ENCODE measurements around the gene HOXD8.

The HOXD8 gene

DNA sequence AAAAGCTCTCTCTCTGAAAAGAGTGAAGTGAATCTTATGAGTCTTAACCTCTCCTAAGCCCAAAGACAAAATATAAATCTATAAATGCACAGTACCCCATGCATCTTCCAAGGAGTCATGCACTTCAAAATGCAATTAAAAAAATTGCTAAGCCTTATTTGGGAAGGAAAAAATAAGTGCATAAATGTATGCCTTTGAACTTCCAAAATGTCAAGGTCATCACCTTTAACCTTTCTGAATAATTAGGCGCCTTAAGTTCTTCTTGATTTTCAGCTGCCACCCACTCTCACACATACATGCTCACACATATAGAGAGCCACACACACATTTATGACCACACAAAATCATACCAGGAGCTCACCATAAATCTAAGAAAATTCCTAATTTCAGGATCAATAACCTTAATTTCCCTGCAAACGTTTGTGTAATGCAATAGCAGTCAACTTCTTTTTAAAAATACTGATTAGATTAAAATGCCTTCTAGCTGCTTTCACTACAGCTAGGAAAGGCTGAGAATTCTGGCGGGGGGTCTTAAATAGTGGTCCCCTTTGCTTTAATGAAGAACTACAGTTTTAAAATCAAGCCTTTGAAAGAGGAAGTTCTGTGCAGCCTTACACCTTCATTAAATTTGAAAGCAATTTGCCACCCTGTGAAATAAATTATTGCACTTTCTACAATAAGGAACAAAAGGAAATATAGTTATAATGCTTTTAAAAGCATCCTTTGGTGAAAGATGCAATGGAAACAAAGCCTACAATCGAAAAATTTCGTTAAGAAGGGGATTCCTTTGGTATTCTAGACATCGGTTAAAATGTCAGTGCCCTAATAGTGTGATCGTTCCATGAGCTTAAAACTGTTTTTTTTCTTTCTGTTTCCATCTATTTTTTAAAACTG lies 18.8 kb upstream of the HOXD8 start:
- no peak for DNase-seq (ENCODE audit: low read depth in 1 of 2, low spot score in 1 of 2)
- in situ Hi-C loops (cut with HindIII; ENCODE audit: low pct_unique_long_range_greater_than_20kb, low sequenced_read_pairs): no loop called here
- TF ChIP-seq JUND (IDR thresholded peaks at IDR 0.05; ENCODE audit: low read depth): no peak

DNA sequence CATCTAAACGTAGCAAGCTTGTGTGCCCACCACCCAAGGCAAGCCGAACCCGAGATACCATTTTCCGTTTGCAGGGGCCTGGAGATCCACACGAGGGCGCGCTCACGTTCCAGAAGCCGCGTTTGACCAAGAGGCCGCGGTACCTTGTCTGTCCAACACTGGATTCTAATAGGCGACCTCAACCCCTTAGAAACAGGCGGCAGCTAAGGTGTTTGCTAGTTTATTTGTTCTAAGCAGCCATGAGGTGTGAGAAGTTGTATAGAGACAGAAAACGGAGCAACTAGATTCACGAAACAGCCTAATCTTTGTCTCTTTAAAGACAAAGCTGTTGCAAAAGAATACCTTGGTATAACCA lies 18.2 kb upstream of the HOXD8 start:
- TF ChIP-seq JUND (IDR thresholded peaks at IDR 0.05; ENCODE audit: low read depth): no peak
- peak; percentile 61 to 87 for DNase-seq (ENCODE audit: low read depth in 1 of 2, low spot score in 1 of 2)
- in situ Hi-C loops (cut with HindIII; ENCODE audit: low pct_unique_long_range_greater_than_20kb, low sequenced_read_pairs): no loop called here

DNA sequence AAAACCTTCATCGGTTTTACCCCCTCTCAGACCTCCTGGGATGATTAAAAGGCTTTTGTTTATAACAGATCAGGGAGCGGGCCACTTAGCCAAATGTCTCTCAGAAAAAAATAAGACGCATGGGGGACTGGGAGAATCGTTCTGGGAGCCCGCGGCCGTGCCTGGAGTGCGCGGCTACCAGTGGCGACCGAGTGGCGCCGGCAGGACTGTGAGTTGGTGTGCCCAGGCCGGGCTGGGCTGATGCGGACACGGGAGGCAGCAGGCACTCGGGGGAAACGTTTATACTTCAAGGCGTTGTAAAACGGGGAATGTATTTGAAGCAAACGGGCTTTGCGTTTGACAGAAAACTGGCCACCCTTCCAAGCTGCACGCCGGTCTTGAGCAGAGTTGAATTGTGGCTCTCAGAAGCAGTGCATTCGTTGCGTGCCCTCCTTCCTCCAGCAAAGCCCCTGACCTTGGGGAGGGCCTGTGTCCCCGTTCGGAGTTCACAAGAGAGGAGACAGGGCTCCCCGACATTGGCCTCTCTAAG lies 17.6 kb upstream of the HOXD8 start:
- no peak for TF ChIP-seq JUND (IDR thresholded peaks at IDR 0.05; ENCODE audit: low read depth)
- in situ Hi-C loops (cut with HindIII; ENCODE audit: low pct_unique_long_range_greater_than_20kb, low sequenced_read_pairs): no loop called here
- no peak for DNase-seq (ENCODE audit: low read depth in 1 of 2, low spot score in 1 of 2)

DNA sequence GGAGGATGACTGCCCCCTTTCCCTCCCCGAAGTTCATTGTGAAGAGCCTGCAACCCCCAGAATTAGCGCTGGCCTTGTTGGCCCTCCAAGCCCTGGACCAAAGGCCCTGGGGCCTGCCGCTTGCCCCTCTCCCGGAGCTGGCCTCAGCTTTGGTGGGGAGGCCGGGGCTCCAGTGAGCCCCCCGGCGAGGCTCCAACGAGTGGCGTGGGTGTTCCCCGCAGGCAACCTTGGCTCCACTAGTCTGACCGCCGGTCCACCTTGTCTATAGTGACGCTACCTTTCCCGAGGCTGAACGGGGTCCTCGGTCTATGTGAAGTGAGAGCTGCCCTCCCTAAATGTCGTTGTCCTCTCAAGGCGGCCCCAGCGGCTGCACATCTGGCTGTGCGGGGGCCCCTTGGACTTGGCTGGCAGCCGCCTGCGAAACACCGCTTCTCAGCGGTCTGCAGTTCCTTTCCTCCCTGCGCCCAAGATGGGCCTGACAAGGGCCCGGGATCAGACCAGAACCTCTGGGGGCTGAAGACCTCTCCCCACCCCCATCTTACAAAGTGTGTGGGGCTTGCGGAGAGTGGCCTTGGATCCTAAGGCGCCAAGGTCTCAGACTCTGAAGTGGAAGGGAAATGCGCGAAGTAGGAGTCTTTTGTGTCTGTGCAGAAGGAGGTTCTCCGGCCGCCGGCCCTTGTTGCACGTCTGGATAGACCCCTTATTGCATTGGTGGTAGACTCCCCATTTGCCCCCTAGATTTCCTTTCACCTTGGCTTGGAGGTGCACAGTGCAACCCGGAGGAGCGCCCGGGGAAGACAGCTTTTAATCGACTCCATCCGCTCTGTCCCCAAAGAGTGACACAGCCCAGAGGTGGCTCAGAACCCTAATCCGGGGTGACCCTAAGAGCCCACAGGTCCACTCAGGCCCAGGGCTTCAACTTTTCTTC lies 16.9 kb upstream of the HOXD8 start:
- in situ Hi-C loops (cut with HindIII; ENCODE audit: low pct_unique_long_range_greater_than_20kb, low sequenced_read_pairs): no loop called here
- TF ChIP-seq JUND (IDR thresholded peaks at IDR 0.05; ENCODE audit: low read depth): no peak
- no peak for DNase-seq (ENCODE audit: low read depth in 1 of 2, low spot score in 1 of 2)

DNA sequence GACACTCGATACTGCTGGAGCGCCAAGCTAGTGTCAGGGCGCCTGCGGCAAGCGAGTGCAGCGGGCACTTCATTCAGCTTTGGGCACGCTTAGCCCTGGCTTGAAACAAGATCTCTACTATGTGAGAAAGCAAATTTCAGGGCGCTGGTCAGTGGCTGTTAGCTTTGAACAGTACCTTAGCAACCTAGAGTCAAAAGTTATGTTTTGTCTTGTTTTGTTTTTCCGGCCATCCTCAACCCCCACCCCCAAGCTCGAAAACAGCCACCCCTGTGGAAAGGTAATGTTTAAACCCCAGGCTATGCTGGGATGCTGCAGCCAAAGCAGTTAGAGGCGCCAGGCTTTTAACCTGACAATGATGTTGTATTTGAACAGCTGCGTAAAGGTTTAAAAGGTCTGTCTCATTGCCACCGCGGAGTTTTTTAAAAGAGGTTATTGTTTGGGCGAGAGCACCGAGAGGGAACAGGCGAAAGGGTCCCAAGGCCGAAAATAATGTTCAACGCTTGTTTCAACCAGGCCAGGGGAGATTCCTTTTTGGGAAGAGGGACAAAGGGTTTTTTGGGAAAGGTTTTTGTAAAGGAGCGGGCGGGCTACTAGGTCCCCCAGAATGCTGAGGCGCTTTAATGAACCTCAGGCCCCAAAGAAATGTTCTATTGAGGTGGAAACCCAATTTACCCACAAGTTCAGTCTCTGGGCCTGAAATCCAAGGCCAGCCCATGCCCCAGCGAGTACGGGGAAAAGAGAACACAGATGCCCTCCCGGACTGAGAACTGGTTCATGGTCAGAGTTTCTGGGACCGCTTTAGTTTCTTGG lies 15.2 kb upstream of the HOXD8 start:
- DNase-seq (ENCODE audit: low read depth in 1 of 2, low spot score in 1 of 2): no peak
- TF ChIP-seq JUND (IDR thresholded peaks at IDR 0.05; ENCODE audit: low read depth): no peak
- in situ Hi-C loops (cut with HindIII; ENCODE audit: low pct_unique_long_range_greater_than_20kb, low sequenced_read_pairs): no loop called here

DNA sequence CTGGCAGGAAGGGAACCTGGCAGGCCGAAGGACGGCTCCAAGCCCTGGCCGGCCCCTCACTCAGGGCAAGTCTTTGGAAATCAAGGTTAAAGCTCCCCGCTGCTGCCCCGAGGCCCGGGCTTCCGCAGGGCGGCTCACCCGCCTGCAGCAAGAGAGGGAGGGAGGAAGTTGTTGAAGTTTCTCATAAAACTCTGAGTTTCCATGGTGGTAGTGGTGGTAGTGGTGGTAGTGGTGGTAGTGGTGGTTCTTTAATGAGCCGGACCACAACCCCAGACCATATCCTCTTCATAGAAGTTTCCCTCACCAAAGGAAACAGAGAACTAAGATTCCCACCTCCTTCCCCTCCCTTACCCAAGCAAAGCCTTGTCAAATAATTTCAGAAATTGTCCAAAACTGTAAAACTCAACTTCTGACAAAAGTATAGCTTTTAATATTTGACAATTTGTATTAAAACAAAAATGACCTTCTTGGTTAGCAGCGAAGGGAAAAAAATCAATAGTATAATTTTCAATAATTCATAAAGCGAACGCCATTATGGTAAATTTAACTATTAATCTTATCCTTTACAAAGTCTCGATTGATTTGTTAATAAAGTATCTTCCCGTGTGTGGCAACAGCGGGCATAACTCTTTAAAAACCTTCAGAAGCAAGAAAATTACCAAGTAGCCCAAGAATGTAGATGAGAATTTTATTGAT lies 14.4 kb upstream of the HOXD8 start:
- DNase-seq (ENCODE audit: low read depth in 1 of 2, low spot score in 1 of 2): no peak
- no peak for TF ChIP-seq JUND (IDR thresholded peaks at IDR 0.05; ENCODE audit: low read depth)
- in situ Hi-C loops (cut with HindIII; ENCODE audit: low pct_unique_long_range_greater_than_20kb, low sequenced_read_pairs): no loop called here

DNA sequence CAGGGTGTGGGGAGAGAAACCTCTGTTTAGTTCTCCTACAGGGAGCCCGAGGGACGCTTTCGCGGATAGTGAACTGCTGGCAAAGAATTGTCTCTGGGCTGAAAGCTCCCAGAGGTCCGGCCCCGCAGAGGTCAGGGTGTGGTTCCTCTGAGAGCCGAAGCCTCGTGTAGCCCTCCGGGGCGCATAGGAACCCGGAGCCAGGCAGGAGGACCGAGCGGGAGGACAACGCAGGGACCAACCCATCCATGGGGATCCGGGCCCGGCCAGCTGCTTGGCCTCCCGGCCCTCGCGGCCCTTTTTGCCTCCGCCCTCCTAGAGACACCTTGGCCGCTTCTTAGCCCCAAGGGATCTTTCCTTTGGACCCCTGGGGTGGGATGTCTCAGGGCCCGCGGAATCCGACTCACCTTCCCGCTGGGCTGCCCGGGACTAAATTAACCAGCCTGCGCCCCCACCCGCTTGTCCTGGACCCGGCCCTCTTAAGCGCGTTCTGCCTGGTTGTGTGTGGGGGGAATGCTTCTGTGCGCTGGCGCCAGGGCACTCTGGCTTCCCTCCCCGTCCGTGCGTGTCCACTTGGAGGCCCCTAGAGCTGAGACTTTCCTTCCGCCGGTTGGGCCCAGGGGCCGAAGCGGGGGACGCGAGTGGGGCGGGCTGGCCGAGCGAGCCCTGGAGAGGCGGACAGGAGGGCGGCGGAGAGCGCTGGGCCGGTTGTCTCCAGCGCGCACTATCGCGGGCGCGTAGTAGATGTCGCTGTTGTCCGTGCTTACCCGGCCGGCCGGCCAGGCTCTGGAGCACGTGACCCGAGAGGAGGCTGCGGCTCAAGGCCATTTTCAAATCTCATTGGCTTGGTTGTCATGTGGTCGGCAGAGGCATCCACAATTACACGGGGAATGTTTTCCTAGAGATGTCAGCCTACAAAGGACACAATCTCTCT lies 13.4 kb upstream of the HOXD8 start, which contains the start of gene HOXD10:
Gene HOXD10, plus strand, starts transcription at position 896 of the 931 bp plus-strand sequence. CDS start 56 bp downstream, outside the sequence.
- TF ChIP-seq JUND (IDR thresholded peaks at IDR 0.05; ENCODE audit: low read depth): no peak
- in situ Hi-C loops (cut with HindIII; ENCODE audit: low pct_unique_long_range_greater_than_20kb, low sequenced_read_pairs): no loop called here
- no peak for DNase-seq (ENCODE audit: low read depth in 1 of 2, low spot score in 1 of 2)

DNA sequence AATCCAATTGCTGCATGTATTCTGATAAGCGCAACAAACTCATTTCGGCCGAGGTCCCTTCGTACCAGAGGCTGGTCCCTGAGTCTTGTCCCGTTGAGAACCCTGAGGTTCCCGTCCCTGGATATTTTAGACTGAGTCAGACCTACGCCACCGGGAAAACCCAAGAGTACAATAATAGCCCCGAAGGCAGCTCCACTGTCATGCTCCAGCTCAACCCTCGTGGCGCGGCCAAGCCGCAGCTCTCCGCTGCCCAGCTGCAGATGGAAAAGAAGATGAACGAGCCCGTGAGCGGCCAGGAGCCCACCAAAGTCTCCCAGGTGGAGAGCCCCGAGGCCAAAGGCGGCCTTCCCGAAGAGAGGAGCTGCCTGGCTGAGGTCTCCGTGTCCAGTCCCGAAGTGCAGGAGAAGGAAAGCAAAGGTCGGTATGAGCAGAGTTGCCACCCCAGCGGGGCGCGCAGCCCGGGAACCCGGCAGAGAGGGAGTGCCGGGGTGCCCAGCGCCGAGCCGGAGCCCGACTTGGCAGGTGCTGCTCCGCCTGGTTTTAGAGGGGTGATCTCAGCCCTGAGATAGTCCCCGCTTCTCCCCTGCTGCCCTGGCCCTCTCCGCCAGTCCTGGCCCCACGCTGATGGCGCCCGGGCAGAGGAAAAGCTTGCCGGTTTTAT lies 12.2 kb upstream of the HOXD8 start:
- in situ Hi-C loops (cut with HindIII; ENCODE audit: low pct_unique_long_range_greater_than_20kb, low sequenced_read_pairs): no loop called here

DNA sequence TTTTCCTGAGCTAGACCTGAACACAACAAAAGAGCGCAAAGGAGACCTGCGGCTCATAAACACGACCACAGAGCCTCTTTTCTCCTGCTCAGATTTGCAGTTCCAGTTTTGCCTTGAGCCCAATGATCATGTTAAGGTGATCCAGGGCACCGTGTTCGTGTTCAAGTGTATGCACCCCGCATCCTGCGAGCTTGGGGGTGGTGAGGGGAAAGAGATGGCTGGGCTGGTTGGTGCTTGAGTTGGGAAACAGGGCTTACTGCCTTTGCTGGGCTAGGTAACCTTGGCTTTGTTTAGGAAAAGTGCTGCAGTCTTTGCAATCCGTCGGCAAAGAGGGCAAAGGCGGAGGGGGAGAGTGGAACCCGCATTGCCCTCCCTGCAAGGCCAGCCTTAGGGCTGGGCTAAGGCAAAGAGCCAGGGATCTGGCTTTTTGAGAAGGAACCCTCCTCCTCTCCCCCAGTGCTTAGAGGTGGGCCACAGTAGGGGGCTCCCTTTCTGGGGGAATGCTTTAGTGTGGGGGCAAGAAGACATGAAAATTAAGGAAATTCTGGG lies 11.6 kb upstream of the HOXD8 start:
- in situ Hi-C loops (cut with HindIII; ENCODE audit: low pct_unique_long_range_greater_than_20kb, low sequenced_read_pairs): no loop called here
- DNase-seq (ENCODE audit: low read depth in 1 of 2, low spot score in 1 of 2): no peak
- TF ChIP-seq JUND (IDR thresholded peaks at IDR 0.05; ENCODE audit: low read depth): no peak

More for the DNA sequence above, 12.2 kb upstream of the HOXD8 start:
- TF ChIP-seq JUND (IDR thresholded peaks at IDR 0.05; ENCODE audit: low read depth): no peak
- DNase-seq (ENCODE audit: low read depth in 1 of 2, low spot score in 1 of 2): no peak

Measured in T47D (cell line).